IMR-90 (cell line): ENCODE data around the gene SBK3. TPM values are rescaled to one million over a fixed set of nuclear protein-coding genes. Genes with fewer than 3 reads are reported as not detected.

Source experiments
- ATAC-seq: fragments of 200-7000 bp; cut with Tn5 transposase; 2 replicates; pipeline ENCODE4 v1.9.1; 2020; ENCODE audit warnings: low read depth, mild to moderate bottlenecking, moderate library complexity
- BruUV-seq: library from RNA; stranded (reverse); fragments of 400-500 nt; replicated peaks from 2 replicates; lab custom pipeline; 2021; lab: Mats Ljungman, UMichigan
- CTCF ChIA-PET: fragments of 300-600 bp; formaldehyde crosslinking; extraction: SDS; loops from one replicate; lab custom pipeline; 2021; ENCODE audit warnings: antibody characterized with exemption; lab: Yijun Ruan, JAX
- POLR2A ChIA-PET: fragments of 300-600 bp; sonication (Branson Sonifier 250); formaldehyde crosslinking; loops from one replicate; lab custom pipeline; 2022; ENCODE audit warnings: antibody characterized with exemption; ENCODE audit not compliant: unreplicated experiment; lab: Charles Lee
- DNase-seq: peaks from one replicate; pipeline ENCODE4 v3.0.0; 2013
- H2AFZ ChIP-seq: replicated peaks from 2 replicates; pipeline ENCODE3; 2013; ENCODE audit warnings: low read length, mild to moderate bottlenecking; ENCODE audit not compliant: poor library complexity
- H2AK5ac ChIP-seq: 2 replicates; pipeline ENCODE4 v1.6.1; 2013; ENCODE audit warnings: low read depth, low read length, inconsistent platforms
- H2AK9ac ChIP-seq: replicated peaks from 2 replicates; pipeline ENCODE3; 2013; ENCODE audit warnings: mild to moderate bottlenecking, low read depth, low read length, moderate library complexity; ENCODE audit not compliant: poor library complexity
- H2BK120ac ChIP-seq: 2 replicates; pipeline ENCODE4 v1.6.1; 2013; ENCODE audit warnings: low read depth, low read length, inconsistent platforms
- H2BK15ac ChIP-seq: 3 replicates; pipeline ENCODE4 v1.6.1; 2013; ENCODE audit warnings: low read depth, low read length, inconsistent platforms
- H2BK20ac ChIP-seq: 2 replicates; pipeline ENCODE4 v1.6.1; 2013; ENCODE audit warnings: low read depth, mild to moderate bottlenecking, inconsistent platforms, low read length, moderate library complexity
- H2BK5ac ChIP-seq: 2 replicates; pipeline ENCODE4 v1.6.1; 2013; ENCODE audit warnings: mild to moderate bottlenecking, low read depth, low read length, inconsistent platforms; ENCODE audit not compliant: poor library complexity, severe bottlenecking
- H3K14ac ChIP-seq: replicated peaks from 2 replicates; pipeline ENCODE4 v1.6.1; 2013; ENCODE audit warnings: low read depth, low read length, inconsistent platforms
- H3K18ac ChIP-seq: 2 replicates; pipeline ENCODE4 v1.6.1; 2013; ENCODE audit warnings: low read depth, low read length, control low read depth
- H3K23ac ChIP-seq: 2 replicates; pipeline ENCODE4 v1.6.1; 2013; ENCODE audit warnings: low read depth, low read length, inconsistent platforms
- H3K27ac ChIP-seq: 2 replicates; pipeline ENCODE4 v1.5.1; 2013; ENCODE audit warnings: mild to moderate bottlenecking, control low read depth, low read length; ENCODE audit not compliant: insufficient read depth
- H3K27me3 ChIP-seq: 2 replicates; pipeline ENCODE4 v1.6.1; 2013; ENCODE audit warnings: low read length; ENCODE audit not compliant: control insufficient read depth, insufficient read depth
- H3K36me3 ChIP-seq: 2 replicates; pipeline ENCODE4 v1.6.1; 2013; ENCODE audit warnings: low read length, mixed read lengths; ENCODE audit not compliant: control insufficient read depth, insufficient read depth
- H3K4ac ChIP-seq: 2 replicates; pipeline ENCODE4 v1.6.1; 2013; ENCODE audit warnings: low read depth, low read length, inconsistent platforms
- H3K4me1 ChIP-seq: 2 replicates; pipeline ENCODE4 v1.6.1; 2013; ENCODE audit warnings: low read length, mixed read lengths; ENCODE audit not compliant: control insufficient read depth, insufficient read depth
- H3K4me2 ChIP-seq: 2 replicates; pipeline ENCODE4 v1.6.1; 2013; ENCODE audit warnings: low read depth, mild to moderate bottlenecking, control low read depth, low read length, moderate library complexity
- H3K4me3 ChIP-seq: 2 replicates; pipeline ENCODE4 v1.5.1; 2013; ENCODE audit warnings: low read depth, mild to moderate bottlenecking, control low read depth, low read length, moderate library complexity; ENCODE audit not compliant: insufficient read depth
- H3K56ac ChIP-seq: 2 replicates; pipeline ENCODE4 v1.6.1; 2013; ENCODE audit warnings: low read length, inconsistent platforms; ENCODE audit not compliant: insufficient read depth; ENCODE audit errors: extremely low read depth
- H3K79me1 ChIP-seq, 2 experiments: 2 replicates each; pipeline ENCODE4 v1.6.1; 2013; ENCODE audit warnings: low read length in 2 of 2, inconsistent platforms in 1 of 2, low read depth in 1 of 2
- H3K9ac ChIP-seq: 2 replicates; pipeline ENCODE4 v1.6.1; 2013; ENCODE audit warnings: low read depth, low read length, control low read depth
- H3K9me1 ChIP-seq: 2 replicates; pipeline ENCODE4 v1.6.1; 2013; ENCODE audit warnings: low read length, inconsistent platforms; ENCODE audit not compliant: insufficient read depth
- H3K9me3 ChIP-seq: 2 replicates; pipeline ENCODE4 v1.6.1; 2013; ENCODE audit warnings: low read length; ENCODE audit not compliant: control insufficient read depth, insufficient read depth
- H4K20me1 ChIP-seq: 2 replicates; pipeline ENCODE4 v1.6.1; 2013; ENCODE audit warnings: low read length, inconsistent platforms; ENCODE audit not compliant: insufficient read depth
- H4K5ac ChIP-seq: 2 replicates; pipeline ENCODE4 v1.6.1; 2013; ENCODE audit warnings: mild to moderate bottlenecking, low read depth, low read length, control low read depth
- H4K8ac ChIP-seq, 2 experiments: 2 replicates each; pipeline ENCODE4 v1.6.1; 2013; ENCODE audit warnings: low read depth in 2 of 2, low read length in 2 of 2, control low read depth in 1 of 2, inconsistent platforms in 1 of 2
- H4K91ac ChIP-seq: 2 replicates; pipeline ENCODE4 v1.6.1; 2013; ENCODE audit warnings: low read depth, low read length, inconsistent platforms; ENCODE audit not compliant: insufficient read depth
- BHLHE40 ChIP-seq: fragments of 150-350 bp; IDR thresholded peaks from 2 replicates; pipeline ENCODE4 v1.6.1; 2016; ENCODE audit warnings: mild to moderate bottlenecking, low read depth, low read length
- CEBPB ChIP-seq: IDR thresholded peaks from 2 replicates; pipeline ENCODE4 v1.6.1; 2012; ENCODE audit warnings: low read depth, low read length, improper control_type of control experiment
- CHD1 ChIP-seq: IDR thresholded peaks from 2 replicates; pipeline ENCODE4 v1.6.1; 2012; ENCODE audit warnings: low read depth, low read length, improper control_type of control experiment
- CTCF ChIP-seq: conservative IDR thresholded peaks from 2 replicates; pipeline ENCODE4 v1.5.1; 2012; ENCODE audit warnings: mild to moderate bottlenecking, low read depth, low read length, improper control_type of control experiment
- ELK1 ChIP-seq: fragments of 150-350 bp; IDR thresholded peaks from 2 replicates; pipeline ENCODE4 v1.6.1; 2016; ENCODE audit warnings: low read depth, mild to moderate bottlenecking, low read length, moderate library complexity, borderline replicate concordance
- MAZ ChIP-seq: IDR thresholded peaks from 2 replicates; pipeline ENCODE4 v1.6.1; 2012; ENCODE audit warnings: low read depth, mild to moderate bottlenecking, low read length, improper control_type of control experiment, moderate library complexity, borderline replicate concordance
- MXI1 ChIP-seq: IDR thresholded peaks from 2 replicates; pipeline ENCODE4 v1.6.1; 2012; ENCODE audit warnings: low read depth, mild to moderate bottlenecking, low read length, moderate library complexity, borderline replicate concordance
- POLR2A ChIP-seq: IDR thresholded peaks from 2 replicates; pipeline ENCODE4 v1.6.1; 2012; ENCODE audit warnings: mild to moderate bottlenecking, low read depth, low read length
- RAD21 ChIP-seq: IDR thresholded peaks from 2 replicates; pipeline ENCODE4 v1.6.1; 2012; ENCODE audit warnings: low read length, improper control_type of control experiment
- RFX5 ChIP-seq: IDR thresholded peaks from 2 replicates; pipeline ENCODE4 v1.8.0; 2012; ENCODE audit warnings: low read depth, mild to moderate bottlenecking, low read length, moderate library complexity
- SMC3 ChIP-seq: fragments of 150-350 bp; IDR thresholded peaks from 2 replicates; pipeline ENCODE4 v1.6.1; 2016; ENCODE audit warnings: low read depth, mild to moderate bottlenecking, antibody characterized with exemption, low read length, moderate library complexity
- USF2 ChIP-seq: fragments of 150-350 bp; IDR thresholded peaks from 2 replicates; pipeline ENCODE4 v1.6.1; 2017; ENCODE audit warnings: mild to moderate bottlenecking, antibody characterized with exemption, low read length, low read depth
- WGBS, 2 experiments: methylation state at CpG; one replicate each; pipeline versions ENCODE4 v1.1.5 to v1.1.7; 2013; ENCODE audit warnings: missing lambda C conversion rate in 2 of 2; ENCODE audit not compliant: insufficient read length in 1 of 2; ENCODE audit errors: extremely low coverage in 2 of 2; 5-methylcytosine and 5-hydroxymethylcytosine counted together
- dilution Hi-C: fragments of 300-500 bp; cut with HindIII; formaldehyde crosslinking; loops from one replicate; pipeline ENCODE4 v1.14.3; 2018; ENCODE audit warnings: low sequenced_read_pairs; ENCODE audit not compliant: unreplicated experiment
- in situ Hi-C: fragments of 300-500 bp; cut with MboI; formaldehyde crosslinking; loops from 3 replicates; pipeline ENCODE4 v1.14.3; 2019; ENCODE audit warnings: low sequenced_read_pairs, inconsistent platforms, mixed read lengths
- intact Hi-C: fragments of 100-400 bp; cut with micrococcal nuclease; formaldehyde crosslinking; loops from 2 replicates; pipeline ENCODE4 v1.10.0; 2022
- polyA plus RNA-seq, 3 experiments: library from polyadenylated mRNA; depleted of rRNA; stranded (reverse); fragments of >200 nt; gene quantifications; 2 replicates each; pipeline ENCODE4 v1.2.3, GENCODE V29; 2012; ENCODE audit warnings: low replicate concordance in 1 of 3
- total RNA-seq: library from RNA; depleted of rRNA; stranded (reverse); fragments of >200 nt; gene quantifications from 2 replicates; pipeline ENCODE4 v1.2.3, GENCODE V29; 2012

SBK3 gene
- total and polyA plus RNA-seq, 2 of the 4 experiments (the other 2 are of a cell fraction) = 0.05 to 0.18 TPM

- H3K4me3 ChIP-seq = peak overlapping the region; percentile 9
- H3K18ac ChIP-seq = no peak overlapping the region
- no peak overlapping the region for H3K23ac ChIP-seq
- no TSS peak for BruUV-seq
- H3K9ac ChIP-seq = no peak overlapping the region
- peak overlapping the region; percentile 10 for H2BK5ac ChIP-seq
- H3K36me3 ChIP-seq = no peaks in the 10 kb centered on the region
- H2AK5ac ChIP-seq = peak overlapping the region; percentile 22
- no peaks in the 10 kb centered on the region for H3K9me3 ChIP-seq
- POLR2A ChIA-PET = no interaction called here
- H3K56ac ChIP-seq = no peak overlapping the region
- CTCF ChIA-PET = interaction anchor here (0.7 to 1.0 kb wide), 3 partner anchors 31 to 103 kb away, joined by 3 to 7 read pairs (median 4); partner anchors contain the start of gene ZNF865
- peak overlapping the region; percentile 27 for H3K4ac ChIP-seq
- peak overlapping the region; percentile 98 for H2AK9ac ChIP-seq
- H2BK15ac ChIP-seq = no peak overlapping the region
- peaks cover 0 to 18% of the 10 kb centered on the region in 2 experiments; a peak in 2 of 4 replicates for H3K79me1 ChIP-seq
- H3K4me1 ChIP-seq = peaks cover 2% of the 10 kb centered on the region; the same call in 1 of the 2 replicates
- no peaks in the 10 kb centered on the region for H4K20me1 ChIP-seq
- intact Hi-C loops = loop anchor here (1.0 to 2.0 kb wide), 4 partner anchors 20 to 115 kb away; partner anchors contain the start of genes SBK2 and ZNF579
- H2BK20ac ChIP-seq = no peak overlapping the region; the same call in 1 of the 2 replicates
- peak; percentile 35; the same call in 1 of the 2 replicates for TF ChIP-seq MXI1
- TF ChIP-seq POLR2A = peak; percentile 44; the same call in 1 of the 2 replicates
- no peak for TF ChIP-seq CEBPB
- peak; percentile 19; the same call in 1 of the 2 replicates for TF ChIP-seq USF2
- no peak for TF ChIP-seq CHD1
- peak; percentile 98 for TF ChIP-seq RAD21
- peak; percentile 51; the same call in 1 of the 2 replicates for TF ChIP-seq BHLHE40
- peak; percentile 100 for TF ChIP-seq SMC3
- TF ChIP-seq MAZ = peak; percentile 95
- TF ChIP-seq RFX5 = peak; percentile 100
- peak; percentile 95 for TF ChIP-seq CTCF
- no peak for TF ChIP-seq ELK1
- DNase-seq = peak; percentile 91
- dilution Hi-C loops = no loop called here
- no peak overlapping the region for H4K91ac ChIP-seq
- peak overlapping the region; percentile 92 for H2AFZ ChIP-seq
- peak overlapping the region in 1 of 2 experiments; percentile 79; a peak in 1 of 4 replicates for H4K8ac ChIP-seq
- peak overlapping the region; percentile 52; the same call in 1 of the 2 replicates for H3K4me2 ChIP-seq
- 30% methylated on average over 23 of the region's 61 CpGs; no CpG with 5 or more reads in 1 of the 2 experiments for WGBS, 2 experiments
- H2BK120ac ChIP-seq = 0 out of 2 replicates have a peak overlapping the region, but pooled peaks have one; percentile 10
- H3K14ac ChIP-seq = no peak overlapping the region
- no peaks in the 10 kb centered on the region for H3K27me3 ChIP-seq
- H4K5ac ChIP-seq = peak overlapping the region; percentile 38
- in situ Hi-C loops = loop anchor here (5.0 kb wide), 1 partner anchor 90 kb away; the partner anchor contains the start of gene ZNF865
- peaks cover 22% of the 10 kb centered on the region for H3K9me1 ChIP-seq
- peak overlapping the region; percentile 24 for H3K27ac ChIP-seq
- ATAC-seq = peak; percentile 99
These were observed 28.3 kb downstream of the SBK3 start for GRCh38 chr19:55516878-55517620.
